Measurements from ENCODE around the gene SLC2A4. TPM values are rescaled to one million over a fixed set of nuclear protein-coding genes. Genes with fewer than 3 reads are reported as not detected.

Gene SLC2A4
- total RNA-seq, 1 donor = under 0.01 TPM

Small RNAs within 50 kb of the gene (small RNA-seq; reads per million reads assigned to genes)
- gene AC026954.2 = not detected
- gene RF00019 = not detected

Other genes with a start within 250 kb of the SLC2A4 start
- 1.3 TPM in 2 replicates for gene SLC16A13, start 245.7 kb upstream of the SLC2A4 start, total RNA-seq
- gene SLC16A11, start 237.6 kb upstream of the SLC2A4 start, total RNA-seq = not detected in 2 replicates
- not detected in 2 replicates for gene CLEC10A, start 201.5 kb upstream of the SLC2A4 start, total RNA-seq
- gene ASGR2, start 166.9 kb upstream of the SLC2A4 start, total RNA-seq = not detected in 2 replicates
- gene ASGR1, start 102.3 kb upstream of the SLC2A4 start, total RNA-seq = 0.43 and 0.64 TPM in 2 replicates
- 10.6 and 14.2 TPM in 2 replicates for gene DLG4, start 61.9 kb upstream of the SLC2A4 start, total RNA-seq
- 171 and 255 TPM in 2 replicates for gene ACADVL, start 61.8 kb upstream of the SLC2A4 start, total RNA-seq
- 102 and 105 TPM in 2 replicates for gene DVL2, start 47.2 kb upstream of the SLC2A4 start, total RNA-seq
- gene PHF23, start 42.3 kb upstream of the SLC2A4 start, total RNA-seq = 51.8 and 54.1 TPM in 2 replicates
- 225 and 265 TPM in 2 replicates for gene GABARAP, start 39.3 kb upstream of the SLC2A4 start, total RNA-seq
- 24.5 and 34.1 TPM in 2 replicates for gene CTDNEP1, start 30.0 kb upstream of the SLC2A4 start, total RNA-seq
- gene ELP5, start 29.5 kb upstream of the SLC2A4 start, total RNA-seq = 29.6 and 36.3 TPM in 2 replicates
- gene CLDN7, start 19.2 kb upstream of the SLC2A4 start, total RNA-seq = 2.9 and 5.2 TPM in 2 replicates
- gene YBX2, start 12.9 kb downstream of the SLC2A4 start, total RNA-seq = not detected in 2 replicates
- 607 and 641 TPM in 2 replicates for gene EIF5A, start 25.9 kb downstream of the SLC2A4 start, total RNA-seq
- 34.1 and 45.3 TPM in 2 replicates for gene GPS2, start 33.6 kb downstream of the SLC2A4 start, total RNA-seq
- 15.1 and 19.4 TPM in 2 replicates for gene NEURL4, start 47.6 kb downstream of the SLC2A4 start, total RNA-seq
- gene ACAP1, start 54.8 kb downstream of the SLC2A4 start, total RNA-seq = 1.9 and 3.9 TPM in 2 replicates
- 7.4 and 8.6 TPM in 2 replicates for gene KCTD11, start 70.4 kb downstream of the SLC2A4 start, total RNA-seq
- not detected in 2 replicates for gene TMEM95, start 73.4 kb downstream of the SLC2A4 start, total RNA-seq
- under 0.01 and 2.2 TPM in 2 replicates for gene TNK1, start 99.4 kb downstream of the SLC2A4 start, total RNA-seq
- gene PLSCR3, start 112.8 kb downstream of the SLC2A4 start, total RNA-seq = 16.8 and 28.3 TPM in 2 replicates
- gene TMEM256, start 122.4 kb downstream of the SLC2A4 start, total RNA-seq = 147 and 162 TPM in 2 replicates
- gene NLGN2, start 126.1 kb downstream of the SLC2A4 start, total RNA-seq = 8.1 and 9.5 TPM in 2 replicates
- gene SPEM1, start 138.6 kb downstream of the SLC2A4 start, total RNA-seq = not detected in 2 replicates
- not detected in 2 replicates for gene SPEM2, start 143.9 kb downstream of the SLC2A4 start, total RNA-seq
- not detected in 2 replicates for gene SPEM3, start 147.1 kb downstream of the SLC2A4 start, total RNA-seq
- gene TMEM102, start 153.7 kb downstream of the SLC2A4 start, total RNA-seq = 2.6 and 3.0 TPM in 2 replicates
- 0.32 and 3.9 TPM in 2 replicates for gene FGF11, start 157.8 kb downstream of the SLC2A4 start, total RNA-seq
- 6.1 and 6.9 TPM in 2 replicates for gene CHRNB1, start 163.3 kb downstream of the SLC2A4 start, total RNA-seq
- gene ZBTB4, start 197.9 kb downstream of the SLC2A4 start, total RNA-seq = 30.0 and 37.1 TPM in 2 replicates
- not detected in 2 replicates for gene SLC35G6, start 199.7 kb downstream of the SLC2A4 start, total RNA-seq
- 118 and 127 TPM in 2 replicates for gene POLR2A, start 202.6 kb downstream of the SLC2A4 start, total RNA-seq